HG03565 (cell line): ENCODE results near the gene FRMD8.
A peak's percentile ranks its signal among the peaks of the same experiment; 100 is the strongest.

Experiments
- ATAC-seq: cut with Tn5 transposase; IDR thresholded peaks from one replicate; pipeline ENCODE4 v1.9.1; 2021; ENCODE audit warnings: mild to moderate bottlenecking, moderate library complexity; ENCODE audit not compliant: unreplicated experiment

The FRMD8 gene

GRCh38 chr11:65434057-65434666, 47.7 kb downstream of the FRMD8 start:
- ATAC-seq = no peak

GRCh38 chr11:65434667-65435410, 48.4 kb downstream of the FRMD8 start:
- no peak for ATAC-seq

DNA sequence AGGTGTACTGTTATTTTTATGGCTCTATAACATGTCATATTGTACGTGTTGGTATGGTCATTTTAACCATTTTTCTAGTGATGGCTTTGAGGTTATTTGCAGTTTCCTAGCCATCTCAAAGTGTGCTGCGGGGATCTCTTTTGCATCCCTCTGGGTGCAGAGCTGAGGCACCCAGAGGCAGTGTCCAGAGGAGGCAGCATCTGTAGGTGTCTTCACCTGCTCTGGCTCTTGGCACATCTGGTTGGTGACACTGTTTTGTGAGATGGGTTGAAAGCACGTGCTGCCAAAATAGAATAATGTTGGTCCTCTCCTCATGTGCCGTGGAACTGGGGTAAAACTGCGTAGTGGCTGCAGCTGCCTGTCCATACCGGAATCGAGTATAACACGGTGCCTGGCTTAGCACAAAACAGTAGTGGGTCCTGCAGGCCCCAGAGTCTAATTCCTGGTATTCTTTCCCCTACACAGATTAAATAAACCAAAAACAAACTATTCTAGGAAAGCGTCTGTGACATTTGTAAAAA, 49.0 kb downstream of the FRMD8 start:
- ATAC-seq = no peak

- ATAC-seq = no peak
Measured at GRCh38 chr11:65435981-65436411, 49.6 kb downstream of the FRMD8 start.

- ATAC-seq = no peak
Measured at GRCh38 chr11:65436412-65437032, 50.1 kb downstream of the FRMD8 start.

GRCh38 chr11:65437436-65438227, 51.2 kb downstream of the FRMD8 start:
- no peak for ATAC-seq

GRCh38 chr11:65438257-65439151, 52.1 kb downstream of the FRMD8 start:
- ATAC-seq = no peak

DNA sequence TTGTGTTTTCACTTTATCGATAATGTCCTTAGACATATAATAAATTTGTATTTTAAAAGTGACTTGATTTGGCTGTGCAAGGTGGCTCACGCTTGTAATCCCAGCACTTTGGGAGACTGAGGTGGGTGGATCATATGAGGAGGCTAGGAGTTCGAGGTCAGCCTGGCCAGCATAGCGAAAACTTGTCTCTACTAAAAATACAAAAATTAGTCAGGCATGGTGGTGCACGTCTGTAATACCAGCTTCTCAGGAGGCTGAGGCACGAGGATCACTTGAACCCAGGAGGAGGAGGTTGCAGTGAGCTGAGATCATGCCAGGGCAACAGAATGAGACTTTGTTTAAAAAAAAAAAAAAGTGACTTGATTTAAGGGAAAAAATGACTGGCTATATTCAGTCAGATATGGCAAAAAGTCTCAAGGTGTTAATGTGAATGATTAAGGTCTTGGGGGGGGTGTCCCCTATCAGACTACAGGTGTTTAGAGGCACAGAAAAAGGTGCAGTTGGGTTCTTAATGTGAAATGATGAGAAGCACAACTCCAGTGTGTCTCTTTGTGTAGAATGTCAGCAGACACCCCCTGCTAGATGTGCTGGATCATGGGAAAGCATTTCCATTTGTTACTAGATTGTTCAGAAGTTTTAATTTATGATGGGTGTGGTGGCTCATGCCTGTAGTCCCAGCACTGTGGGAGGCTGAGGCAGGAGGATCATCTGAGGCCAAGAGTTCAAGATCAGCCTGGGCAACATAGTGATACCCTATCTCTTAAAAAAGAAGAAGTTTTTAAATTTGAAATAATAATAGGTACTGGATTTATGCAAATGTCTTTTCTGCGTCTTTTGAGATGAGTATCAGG, 53.1 kb downstream of the FRMD8 start:
- ATAC-seq = no peak

DNA sequence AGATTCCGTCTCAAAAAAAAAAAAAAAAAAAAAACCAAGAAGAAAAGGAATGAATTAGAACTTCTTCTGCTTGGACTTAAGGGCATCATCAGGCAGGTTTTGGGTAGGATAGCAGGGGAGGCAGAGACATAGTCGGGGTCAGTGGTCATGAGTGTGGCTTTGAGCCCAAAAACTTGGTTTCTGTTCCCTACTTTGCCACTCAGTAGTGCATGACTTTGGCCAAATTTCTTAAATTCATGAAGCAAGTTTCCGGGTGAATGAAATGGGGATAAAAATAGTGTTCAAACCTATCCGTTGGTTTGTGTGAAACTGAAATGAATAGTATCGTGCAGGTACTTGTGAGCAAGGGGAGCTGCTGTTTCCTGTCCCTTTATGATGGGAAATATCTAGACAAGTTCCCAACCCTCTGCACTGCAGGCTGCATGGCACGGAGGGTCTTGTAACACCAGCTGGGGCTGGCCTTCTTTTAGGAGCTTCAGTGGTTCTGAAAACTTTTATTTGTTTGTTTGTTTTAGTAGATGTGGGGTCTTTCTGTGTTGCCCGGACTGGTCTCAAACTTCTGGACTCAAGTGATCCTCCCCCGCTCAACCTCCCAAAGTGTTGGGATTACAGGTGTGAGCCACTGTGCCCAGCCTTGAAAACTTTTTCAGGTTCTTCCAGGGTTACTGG, 54.5 kb downstream of the FRMD8 start:
- peak; percentile 48 for ATAC-seq

DNA sequence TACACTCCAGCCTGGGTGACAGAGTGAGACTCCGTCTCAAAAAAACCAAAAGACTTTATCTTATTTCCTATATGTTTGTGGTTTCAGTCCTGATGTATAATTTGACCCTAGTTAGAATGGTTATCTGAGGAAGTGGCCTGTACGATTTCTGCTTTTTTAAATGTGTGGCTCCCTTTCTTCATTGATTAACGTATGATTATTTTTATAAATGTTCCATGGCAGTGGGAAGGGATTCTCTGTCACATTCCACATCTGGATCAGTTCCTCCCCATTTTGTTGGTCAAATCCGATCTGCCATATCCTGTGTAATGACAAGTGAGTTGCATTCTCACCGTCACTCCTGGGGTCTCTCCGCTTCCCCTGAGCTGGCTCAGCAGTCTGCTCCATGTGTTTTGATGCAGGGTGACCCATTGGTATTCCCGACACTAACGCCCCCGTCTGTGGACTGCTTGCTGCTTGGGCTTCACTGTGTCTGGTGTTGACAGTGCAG, 56.5 kb downstream of the FRMD8 start:
- no peak for ATAC-seq

- ATAC-seq = no peak
Measured at GRCh38 chr11:65444314-65445051, 58.0 kb downstream of the FRMD8 start.

GRCh38 chr11:65445101-65445603, 58.7 kb downstream of the FRMD8 start:
- no peak for ATAC-seq

DNA sequence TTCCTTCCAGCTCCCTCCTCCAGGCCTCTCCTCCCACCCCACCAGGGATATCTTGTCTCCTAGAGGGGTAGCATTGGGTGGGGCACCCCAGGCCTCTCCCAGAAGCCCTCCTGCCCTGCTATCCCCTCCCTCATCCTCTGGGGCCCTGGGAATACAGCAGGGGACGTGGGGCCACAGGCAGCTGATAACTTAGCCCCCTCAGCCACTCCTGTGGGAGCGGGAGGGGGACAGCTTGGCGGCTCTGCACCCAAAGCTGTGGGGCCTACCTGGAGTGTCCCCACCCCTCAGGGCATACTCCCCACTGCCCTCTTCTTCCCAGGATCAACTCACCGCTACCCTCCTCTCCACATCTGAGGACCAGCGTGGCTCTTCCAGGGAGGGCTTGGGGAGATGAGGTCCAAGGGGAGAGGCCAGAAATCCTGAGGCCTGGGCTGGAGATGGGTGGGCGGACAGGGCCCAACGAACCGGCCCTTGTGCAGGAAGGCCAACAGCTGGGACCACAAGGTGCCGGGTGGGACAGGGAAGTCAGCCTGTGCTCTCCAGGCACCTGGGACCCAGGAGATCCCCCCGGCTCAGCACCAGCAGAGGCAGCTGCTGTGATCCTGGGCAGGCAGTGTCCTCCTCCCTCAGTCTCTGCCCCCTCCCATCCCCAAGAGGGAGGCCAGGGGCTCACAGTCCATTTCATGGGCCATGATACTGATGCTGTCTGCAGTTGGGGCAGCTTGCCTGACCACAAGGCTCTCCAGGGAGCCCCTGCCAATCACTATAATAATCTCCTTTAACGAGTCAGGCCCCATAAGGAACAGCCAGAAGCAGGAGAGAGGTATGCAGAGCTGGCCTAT, 59.4 kb downstream of the FRMD8 start:
- no peak for ATAC-seq

DNA sequence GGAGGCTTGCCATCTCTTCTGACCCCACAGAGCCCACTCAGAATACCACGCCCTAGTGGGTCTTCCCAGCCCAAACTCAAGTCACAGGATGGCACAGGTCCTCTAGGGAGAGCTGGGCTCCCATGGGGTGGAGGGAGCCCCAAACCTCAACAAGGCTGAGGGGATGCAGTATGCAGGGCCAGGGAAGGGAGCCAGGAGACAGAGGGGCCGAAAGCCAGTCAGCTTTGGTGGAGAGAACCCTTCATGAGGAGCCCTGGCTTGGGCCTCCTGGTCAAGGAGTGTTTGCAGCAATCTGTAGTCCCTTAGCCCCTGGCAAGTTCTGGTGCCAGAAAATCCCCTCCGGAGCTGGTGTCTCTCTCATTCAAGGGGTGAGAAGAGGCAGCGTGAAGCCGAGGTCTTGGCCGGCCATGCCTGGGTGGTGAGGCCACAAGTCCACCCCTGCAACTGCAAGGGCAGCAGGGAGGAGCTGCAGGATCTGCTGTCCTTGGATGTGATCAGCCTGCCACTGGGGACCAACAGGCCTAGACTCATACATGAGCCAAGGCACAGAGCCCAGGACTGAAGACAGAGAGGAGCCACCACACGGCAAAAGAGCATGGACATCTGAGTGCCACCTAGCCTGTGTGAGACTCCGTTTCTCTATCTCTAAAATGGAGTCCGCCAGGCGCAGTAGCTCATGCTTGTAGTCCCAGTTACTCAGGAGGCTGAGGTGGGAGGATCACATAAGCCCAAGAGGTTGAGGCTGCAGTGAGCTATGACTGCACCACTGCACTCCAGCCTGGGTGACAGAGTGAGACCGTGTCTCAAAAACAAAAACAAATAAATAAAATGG, 60.2 kb downstream of the FRMD8 start:
- ATAC-seq = no peak

- ATAC-seq = no peak
Measured at GRCh38 chr11:65448074-65448417, 61.6 kb downstream of the FRMD8 start.
